Heart left ventricle (tissue), 16 donors: Measurements from ENCODE around the gene IER3. TPM values are rescaled to one million over a fixed set of nuclear protein-coding genes. Genes with fewer than 3 reads are reported as not detected.
"Not testable (repeated sequence)": the region's sequence is repeated elsewhere in the genome, so short reads cannot be mapped to it uniquely, and the experiment has no call there.

ENCODE experiments used
- ATAC-seq, 4 donors: fragments of 200-7000 bp; cut with Tn5 transposase; one replicate each; pipeline ENCODE4 v1.9.1; 2020 to 2022; ENCODE audit warnings: moderate library complexity in 4 of 4, mild to moderate bottlenecking in 3 of 4, moderate number of reproducible peaks in 1 of 4
- DNase-seq, 5 donors: peaks; one replicate each; pipeline ENCODE4 v3.0.0-alpha.2; 2020
- H3K27ac ChIP-seq, 12 donors: fragments of 200-600 bp; sonication (generic) in 4 of 12; one replicate each; pipeline versions ENCODE4 v1.5.0 to v1.8.0; 2016 to 2022; ENCODE audit warnings: mild to moderate bottlenecking in 2 of 12
- H3K27me3 ChIP-seq, 9 donors: fragments of 200-600 bp; sonication (generic) in 2 of 9; one replicate each; pipeline versions ENCODE4 v1.5.1 to v1.8.0; 2016 to 2022; ENCODE audit warnings: mild to moderate bottlenecking in 3 of 9
- H3K36me3 ChIP-seq, 9 donors: fragments of 200-600 bp; sonication (generic) in 2 of 9; one replicate each; pipeline versions ENCODE4 v1.5.0 to v1.8.0; 2018 to 2022; ENCODE audit warnings: mild to moderate bottlenecking in 2 of 9
- H3K4me1 ChIP-seq, 12 donors: fragments of 200-600 bp; sonication (generic) in 4 of 12; one replicate each; pipeline versions ENCODE4 v1.5.0 to v1.8.0; 2016 to 2022; ENCODE audit warnings: mild to moderate bottlenecking in 3 of 12
- H3K4me3 ChIP-seq, 12 donors: fragments of 200-600 bp; sonication (generic) in 4 of 12; one replicate each; pipeline versions ENCODE4 v1.5.0 to v1.8.0; 2017 to 2022; ENCODE audit warnings: mild to moderate bottlenecking in 9 of 12, moderate library complexity in 4 of 12
- H3K9me3 ChIP-seq, 12 donors: fragments of 200-600 bp; sonication (generic) in 4 of 12; one replicate each; pipeline versions ENCODE4 v1.5.0 to v1.8.0; 2016 to 2022; ENCODE audit warnings: mild to moderate bottlenecking in 1 of 12
- CTCF ChIP-seq, 12 donors: fragments of 200-600 bp; sonication (generic) in 4 of 12; IDR thresholded peaks; one replicate each; pipeline versions ENCODE4 v1.5.0 to v1.8.0; 2018 to 2022; ENCODE audit warnings: antibody characterized with exemption in 12 of 12, mild to moderate bottlenecking in 5 of 12
- POLR2A ChIP-seq, 2 donors: fragments of 450-650 bp; IDR thresholded peaks; one replicate each; pipeline ENCODE4 v1.6.1; 2017; ENCODE audit warnings: antibody characterized with exemption in 2 of 2, mild to moderate bottlenecking in 2 of 2, moderate library complexity in 2 of 2
- WGBS, 4 donors: extraction: QIAGEN DNeasy Blood & Tissue Kit in 2 of 4; methylation state at CpG; one replicate each; pipeline versions ENCODE4 v1.1.5 to v1.1.7; 2013 to 2018; 5-methylcytosine and 5-hydroxymethylcytosine counted together
- intact Hi-C, 10 donors: fragments of 100-400 bp; cut with DNase I; formaldehyde crosslinking; loops; one replicate each; pipeline versions ENCODE4 v1.11.1 to v1.14.2; 2022
- polyA plus RNA-seq, 2 donors: library from polyadenylated mRNA; stranded (reverse); fragments of 200-250 nt; gene quantifications; one replicate each; pipeline ENCODE4 v1.2.3, GENCODE V29; 2013
- total RNA-seq, 9 donors: library from RNA; depleted of rRNA in 2 of 9; stranded (reverse); fragments of >200 nt in 2 of 9; fragmentation: NEBNext Ultra II Directional in 3 of 9; extraction: Animal tissue kit (Norgen Biotek cat#: 25700) in 3 of 9; gene quantifications; one replicate each; pipeline versions ENCODE4 v1.1.0 to v1.2.4, GENCODE V29; 2016 to 2023
- donor health status: ischemic (EF 13 %, LVEDD 7.1; RV severe dilation, severe dysfunction).
- donor health status: healthy with polysubstance abuse.
- donor health status: DM: no; HTN: yes; CAD: no.
- donor health status: DM: no; HTN: no; CAD: no.
- donor health status: ischemic (EF 25% LVEDD 6.9; RV normal size, moderate dysfunction).
- donor health status: ischemic (EF 25% LVEDD 5.7; RV mildly dilated, moderate dysfunction).
- donor health status: healthy.
- donor health status: DM: yes; HTN: yes; CAD: no.
- donor health status: ischemic (EF 35%, LVEDD 5.7; RV mildly dilated, moderate dysfunction).
- donor health status: nonischemic (EF 11% LVEDD 7.7; RV severe dilation, severe dysfunction).
- donor health status: DM: yes; HTN: yes; CAD: no.
- donor health status: PGD.
- donor health status: ischemic (EF 29% LVEDD 5.4; RV normal size, mild dysfunction).
- donor health status: nonischemic (EF 23%, LVEDD 6.1; RV moderate dilation, normal function).

IER3 gene
- total and polyA plus RNA-seq, 11 donors = 8.7 to 127 (median 69.8) TPM

GRCh38 chr6:30719791-30720737, 24.3 kb downstream of the IER3 start, which contains the start of gene TUBB:
Gene TUBB (plus strand): TSS chr6:30720352. CDS start chr6:30720507, 155 bp downstream.
- ATAC-seq = peak; percentile 63 to 84 (median 79)
- peak; percentile 97 to 98 (median 98) for DNase-seq
- Histone ChIP-seq H3K36me3 (peaks cover 0 to 36% (median 25%) of the 10 kb centered on the region in 9 donors), H3K4me3 (peak within 1 kb of the TSS; percentile 51 to 94 (median 82)), H3K27ac (peak within 1 kb of the TSS; percentile 88 to 99 (median 96)), H3K27me3 (no peaks in the 10 kb centered on the region), H3K4me1 (peaks cover 0 to 68% (median 42%) of the 10 kb centered on the region in 12 donors), H3K9me3 (no peaks in the 10 kb centered on the region)
- WGBS, 4 donors = 0 to 1% (median 0%) methylated on average over 38 of the region's 38 CpGs
- TF ChIP-seq CTCF (IDR thresholded peaks at IDR 0.05) (peak in 2 of 12 donors; percentile 2 to 5), POLR2A (IDR thresholded peaks at IDR 0.05) (peak in 1 of 2 donors; percentile 78)
- intact Hi-C loops = loop anchor here in 9 of 10 donors (1.0 to 10.0 kb wide), 14 partner anchors 23 to 365 kb away; partner anchors contain the start of genes MRPS18B (in 6 of the 9), PPP1R10 (in 6 of the 9), PPP1R18 (in 3 of the 9) and GNL1 (in 2 of the 9)

GRCh38 chr6:30719356-30719755, 25.0 kb downstream of the IER3 start:
- no peak for DNase-seq
- no peaks in the 10 kb centered on the region for H3K9me3 ChIP-seq
- H3K4me3 ChIP-seq = peak overlapping the region; percentile 25 to 94 (median 82)
- H3K27me3 ChIP-seq = no peaks in the 10 kb centered on the region
- intact Hi-C loops = loop anchor here in 1 of 10 donors (2.0 kb wide), 1 partner anchor 29 kb away; the partner anchor contains the start of gene NRM
- ATAC-seq = no peak
- H3K27ac ChIP-seq = peak overlapping the region; percentile 48 to 99 (median 95)
- 21 to 26% (median 24%) methylated on average over 8 of the region's 8 CpGs for WGBS, 4 donors
- peaks cover 0 to 34% (median 24%) of the 10 kb centered on the region in 9 donors for H3K36me3 ChIP-seq
- TF ChIP-seq CTCF (IDR thresholded peaks at IDR 0.05) (no peak), POLR2A (IDR thresholded peaks at IDR 0.05) (no peak)
- peaks cover 0 to 61% (median 41%) of the 10 kb centered on the region in 12 donors for H3K4me1 ChIP-seq

- intact Hi-C loops = loop anchor here in 4 of 10 donors (1.0 to 2.0 kb wide), 3 partner anchors 27 to 103 kb away; partner anchors contain the start of gene NRM (in 1 of the 4)
Observed at GRCh38 chr6:30717845-30718720, 26.3 kb downstream of the IER3 start.

More at GRCh38 chr6:30717845-30718720, 26.3 kb downstream of the IER3 start:
- H3K27ac ChIP-seq = peak overlapping the region; percentile 80 to 97 (median 91)
- not testable (repeated sequence) for DNase-seq, ATAC-seq, H3K27me3 ChIP-seq, H3K9me3 ChIP-seq
- peaks cover 0 to 48% (median 34%) of the 10 kb centered on the region in 12 donors for H3K4me1 ChIP-seq
- WGBS, 4 donors = 75 to 83% (median 77%) methylated on average over 37 of the region's 37 CpGs
- H3K36me3 ChIP-seq = peaks cover 0 to 34% (median 24%) of the 10 kb centered on the region in 9 donors
- peak overlapping the region; percentile 3 to 93 (median 73) for H3K4me3 ChIP-seq
- TF ChIP-seq CTCF (IDR thresholded peaks at IDR 0.05) = peak in 1 of 12 donors; percentile 0
